HEK293T (cell line): Measurements from ENCODE around the gene CHRM5.

Experiments used
- CTCF ChIA-PET: fragments of 350-600 bp; formaldehyde crosslinking; extraction: SDS; loops from one replicate; lab custom pipeline; 2021; ENCODE audit warnings: antibody characterized with exemption, inconsistent platforms; lab: Yijun Ruan, JAX
- POLR2A ChIA-PET: fragments of 350-600 bp; formaldehyde crosslinking; extraction: SDS; loops from one replicate; lab custom pipeline; 2020; ENCODE audit warnings: antibody characterized with exemption, inconsistent platforms; lab: Yijun Ruan, JAX
- DNase-seq: peaks from one replicate; pipeline ENCODE4 v3.0.0; 2012; ENCODE audit warnings: mixed read lengths; ENCODE audit errors: extremely low spot score
- ARNT ChIP-seq: fragments of 450-650 bp; IDR thresholded peaks from 2 replicates; pipeline ENCODE4 v1.6.1; 2017; ENCODE audit warnings: mild to moderate bottlenecking
- BHLHE40 ChIP-seq: fragments of 450-650 bp; IDR thresholded peaks from 2 replicates; pipeline ENCODE4 v1.6.1; 2016; ENCODE audit warnings: mild to moderate bottlenecking, moderate library complexity, borderline replicate concordance
- CTBP1 ChIP-seq: fragments of 450-650 bp; IDR thresholded peaks from 2 replicates; pipeline ENCODE4 v1.6.1; 2016; ENCODE audit warnings: borderline replicate concordance
- ELF4 ChIP-seq: fragments of 450-650 bp; IDR thresholded peaks from 2 replicates; pipeline ENCODE4 v1.6.1; 2017; ENCODE audit warnings: antibody characterized with exemption
- FOXA1 ChIP-seq: fragments of 450-650 bp; IDR thresholded peaks from 2 replicates; pipeline ENCODE4 v1.6.1; 2016; ENCODE audit warnings: mild to moderate bottlenecking
- FOXK2 ChIP-seq: fragments of 450-650 bp; IDR thresholded peaks from 2 replicates; pipeline ENCODE4 v1.6.1; 2016; ENCODE audit warnings: mild to moderate bottlenecking
- FOXM1 ChIP-seq: fragments of 450-650 bp; IDR thresholded peaks from 2 replicates; pipeline ENCODE4 v1.6.1; 2017; ENCODE audit warnings: mild to moderate bottlenecking, borderline replicate concordance
- HDGF ChIP-seq: fragments of 450-650 bp; IDR thresholded peaks from 2 replicates; pipeline ENCODE4 v1.6.1; 2017; ENCODE audit warnings: antibody characterized with exemption, borderline replicate concordance
- L3MBTL2 ChIP-seq: fragments of 450-650 bp; conservative IDR thresholded peaks from 2 replicates; pipeline ENCODE4 v1.6.1; 2016; ENCODE audit warnings: mild to moderate bottlenecking
- LEF1 ChIP-seq: fragments of 450-650 bp; IDR thresholded peaks from 2 replicates; pipeline ENCODE4 v1.6.1; 2017; ENCODE audit warnings: mild to moderate bottlenecking, borderline replicate concordance
- NFRKB ChIP-seq: fragments of 450-650 bp; IDR thresholded peaks from 2 replicates; pipeline ENCODE4 v1.6.1; 2016; ENCODE audit warnings: mild to moderate bottlenecking, moderate library complexity
- PKNOX1 ChIP-seq: fragments of 450-650 bp; IDR thresholded peaks from 2 replicates; pipeline ENCODE4 v1.6.1; 2016
- SP1 ChIP-seq: fragments of 450-650 bp; IDR thresholded peaks from 2 replicates; pipeline ENCODE4 v1.6.1; 2017
- SUZ12 ChIP-seq: fragments of 450-650 bp; IDR thresholded peaks from 2 replicates; pipeline ENCODE4 v1.6.1; 2016; ENCODE audit warnings: mild to moderate bottlenecking
- TARDBP ChIP-seq: fragments of 450-650 bp; IDR thresholded peaks from 2 replicates; pipeline ENCODE4 v1.6.1; 2016
- ZNF384 ChIP-seq: fragments of 450-650 bp; IDR thresholded peaks from 2 replicates; pipeline ENCODE4 v1.6.1; 2016

CHRM5 gene

GRCh38 chr15:33980159-33980558 is 11.9 kb downstream of the CHRM5 start:
- TF ChIP-seq ELF4, result no peak
- TF ChIP-seq TARDBP, result no peak
- TF ChIP-seq HDGF, result no peak
- TF ChIP-seq SUZ12, result no peak
- no peak for TF ChIP-seq L3MBTL2
- no peak for TF ChIP-seq LEF1
- no peak for TF ChIP-seq PKNOX1
- no peak for TF ChIP-seq FOXA1
- TF ChIP-seq ZNF384, result no peak
- TF ChIP-seq BHLHE40, result no peak
- TF ChIP-seq SP1, result no peak
- TF ChIP-seq CTBP1, result no peak
- TF ChIP-seq ARNT, result no peak
- no peak for TF ChIP-seq FOXK2
- no peak for TF ChIP-seq NFRKB
- TF ChIP-seq FOXM1, result no peak
- DNase-seq, result no peak
- ChIA-PET POLR2A (no interaction called here), CTCF (no interaction called here)

- ChIA-PET POLR2A (no interaction called here), CTCF (no interaction called here)
- no peak for TF ChIP-seq LEF1
- no peak for TF ChIP-seq TARDBP
- TF ChIP-seq CTBP1, result no peak
- TF ChIP-seq FOXM1, result no peak
- TF ChIP-seq PKNOX1, result no peak
- TF ChIP-seq L3MBTL2, result no peak
- no peak for TF ChIP-seq ZNF384
- TF ChIP-seq SUZ12, result no peak
- TF ChIP-seq FOXA1, result no peak
- no peak for TF ChIP-seq NFRKB
- no peak for TF ChIP-seq FOXK2
- no peak for TF ChIP-seq BHLHE40
- TF ChIP-seq ARNT, result no peak
- no peak for TF ChIP-seq HDGF
- no peak for DNase-seq
Measured at GRCh38 chr15:33982516-33982915, 14.2 kb downstream of the CHRM5 start.

- DNase-seq, result no peak
- TF ChIP-seq ELF4 (no peak), FOXM1 (no peak), CTBP1 (no peak), HDGF (no peak), LEF1 (no peak), L3MBTL2 (no peak), SUZ12 (no peak), BHLHE40 (no peak), TARDBP (no peak), PKNOX1 (no peak), ARNT (no peak), SP1 (no peak), NFRKB (no peak), ZNF384 (no peak)
- ChIA-PET CTCF (no interaction called here), POLR2A (no interaction called here)
Measured at GRCh38 chr15:33985287-33985686, 17.0 kb downstream of the CHRM5 start.

GRCh38 chr15:33985751-33986150 is 17.5 kb downstream of the CHRM5 start:
- ChIA-PET POLR2A (no interaction called here), CTCF (interaction anchor here (0.6 kb wide), 1 partner anchor 449 kb away, joined by 3 read pairs; no protein-coding TSS in a partner anchor)
- TF ChIP-seq ZNF384 (no peak), BHLHE40 (no peak), PKNOX1 (no peak), FOXM1 (no peak), SP1 (no peak), HDGF (no peak), LEF1 (no peak), L3MBTL2 (no peak), FOXA1 (no peak), SUZ12 (no peak), CTBP1 (no peak), ARNT (no peak)
- no peak for DNase-seq

GRCh38 chr15:33987444-33987843 is 19.1 kb downstream of the CHRM5 start:
- ChIA-PET POLR2A (no interaction called here), CTCF (no interaction called here)
- DNase-seq, result no peak
- TF ChIP-seq ZNF384 (no peak), FOXM1 (no peak), ARNT (no peak), CTBP1 (no peak), FOXK2 (no peak), TARDBP (no peak), FOXA1 (no peak), SUZ12 (no peak), BHLHE40 (no peak), NFRKB (no peak), HDGF (no peak), L3MBTL2 (no peak), LEF1 (no peak)
